Suprapubic skin (tissue), 4 donors: ENCODE measurements around the gene PGBD5. TPM values are rescaled to one million over a fixed set of nuclear protein-coding genes. Genes with fewer than 3 reads are reported as not detected.

Source experiments
- DNase-seq, 2 donors: peaks; one replicate each; pipeline ENCODE4 v3.0.0-alpha.2; 2019; ENCODE audit warnings: low spot score in 2 of 2
- H3K27ac ChIP-seq: fragments of 200-600 bp; sonication (generic); one replicate; pipeline ENCODE4 v1.5.1; 2019
- H3K27me3 ChIP-seq: fragments of 200-600 bp; sonication (generic); one replicate; pipeline ENCODE4 v1.5.1; 2019
- H3K36me3 ChIP-seq: fragments of 200-600 bp; sonication (generic); one replicate; pipeline ENCODE4 v1.5.1; 2019
- H3K4me1 ChIP-seq: fragments of 200-600 bp; sonication (generic); one replicate; pipeline ENCODE4 v1.5.1; 2019
- H3K4me3 ChIP-seq: fragments of 200-600 bp; sonication (generic); one replicate; pipeline ENCODE4 v1.5.1; 2019; ENCODE audit warnings: mild to moderate bottlenecking
- H3K9me3 ChIP-seq: fragments of 200-600 bp; sonication (generic); one replicate; pipeline ENCODE4 v1.5.1; 2019
- CTCF ChIP-seq, 2 donors: fragments of 200-600 bp in 1 of 2; fragments of 450-650 bp in 1 of 2; sonication (generic) in 1 of 2; IDR thresholded peaks; one replicate each; pipeline ENCODE4 v1.5.1; 2016 to 2019; ENCODE audit warnings: antibody characterized with exemption in 2 of 2, mild to moderate bottlenecking in 1 of 2, moderate library complexity in 1 of 2
- EP300 ChIP-seq: sonication (generic); formaldehyde crosslinking; IDR thresholded peaks from one replicate; pipeline ENCODE4 v1.6.1; 2017; ENCODE audit warnings: antibody characterized with exemption
- POLR2A ChIP-seq, 2 donors: fragments of 450-650 bp; IDR thresholded peaks; one replicate each; pipeline ENCODE4 v1.6.1; 2017; ENCODE audit warnings: antibody characterized with exemption in 2 of 2, mild to moderate bottlenecking in 2 of 2, moderate library complexity in 2 of 2
- POLR2AphosphoS5 ChIP-seq, 3 donors: sonication (generic); formaldehyde crosslinking; IDR thresholded peaks; one replicate each; pipeline ENCODE4 v1.6.1; 2017; ENCODE audit warnings: antibody characterized with exemption in 3 of 3
- WGBS: methylation state at CpG from one replicate; pipeline ENCODE4 v1.1.5; 2018; 5-methylcytosine and 5-hydroxymethylcytosine counted together
- total RNA-seq, 4 donors: library from RNA; depleted of rRNA; stranded (reverse); fragments of >200 nt; gene quantifications; one replicate each; pipeline ENCODE4 v1.1.0, GENCODE V29; 2016

Gene PGBD5
- total RNA-seq, 4 donors from 2014 or later: 0.16 to 1.4 (median 0.51) TPM

GRCh38 chr1:230381585-230381984, 44.5 kb downstream of the PGBD5 start:
- Histone ChIP-seq H3K36me3 (no peaks in the 10 kb centered on the region), H3K4me1 (no peaks in the 10 kb centered on the region), H3K9me3 (no peaks in the 10 kb centered on the region), H3K27me3 (no peaks in the 10 kb centered on the region), H3K4me3 (no peak overlapping the region), H3K27ac (no peak overlapping the region)
- no peak for TF ChIP-seq CTCF (IDR thresholded peaks at IDR 0.05)
- TF ChIP-seq EP300: no peak
- TF ChIP-seq POLR2A (IDR thresholded peaks at IDR 0.05): no peak
- no peak for TF ChIP-seq POLR2AphosphoS5 (IDR thresholded peaks at IDR 0.05)
- DNase-seq: no peak
- WGBS: 48% methylated on average over 6 of the region's 6 CpGs

- H3K4me3 ChIP-seq: no peak overlapping the region
- DNase-seq: no peak
Observed at GRCh38 chr1:230381049-230381467, 45.1 kb downstream of the PGBD5 start.

GRCh38 chr1:230379928-230380327, 46.2 kb downstream of the PGBD5 start:
- Histone ChIP-seq H3K4me3 (no peak overlapping the region), H3K4me1 (no peaks in the 10 kb centered on the region), H3K36me3 (no peaks in the 10 kb centered on the region), H3K27ac (no peak overlapping the region), H3K9me3 (no peaks in the 10 kb centered on the region), H3K27me3 (no peaks in the 10 kb centered on the region)
- WGBS: 80% methylated on average over 1 of the region's 1 CpG
- no peak for DNase-seq
- TF ChIP-seq CTCF (IDR thresholded peaks at IDR 0.05) (no peak), EP300 (no peak), POLR2A (IDR thresholded peaks at IDR 0.05) (no peak), POLR2AphosphoS5 (IDR thresholded peaks at IDR 0.05) (no peak)

More at GRCh38 chr1:230381049-230381467, 45.1 kb downstream of the PGBD5 start:
- H3K9me3 ChIP-seq: no peaks in the 10 kb centered on the region
- 100% methylated on average over 1 of the region's 5 CpGs for WGBS
- no peaks in the 10 kb centered on the region for H3K36me3 ChIP-seq
- TF ChIP-seq POLR2A (IDR thresholded peaks at IDR 0.05): no peak
- TF ChIP-seq EP300: no peak
- H3K27ac ChIP-seq: no peak overlapping the region
- no peaks in the 10 kb centered on the region for H3K27me3 ChIP-seq
- H3K4me1 ChIP-seq: no peaks in the 10 kb centered on the region

- Histone ChIP-seq H3K9me3 (no peaks in the 10 kb centered on the region), H3K4me1 (no peaks in the 10 kb centered on the region), H3K36me3 (no peaks in the 10 kb centered on the region), H3K4me3 (no peak overlapping the region), H3K27ac (no peak overlapping the region), H3K27me3 (no peaks in the 10 kb centered on the region)
- DNase-seq: no peak
- TF ChIP-seq CTCF (IDR thresholded peaks at IDR 0.05) (no peak), EP300 (no peak), POLR2AphosphoS5 (IDR thresholded peaks at IDR 0.05) (no peak), POLR2A (IDR thresholded peaks at IDR 0.05) (no peak)
- WGBS: 99% methylated on average over 3 of the region's 3 CpGs
Observed at GRCh38 chr1:230379462-230379861, 46.7 kb downstream of the PGBD5 start.

GRCh38 chr1:230377851-230378250, 48.3 kb downstream of the PGBD5 start:
- no peaks in the 10 kb centered on the region for H3K9me3 ChIP-seq
- H3K27me3 ChIP-seq: no peaks in the 10 kb centered on the region
- DNase-seq: no peak
- WGBS: 87% methylated on average over 2 of the region's 2 CpGs
- H3K27ac ChIP-seq: no peak overlapping the region
- TF ChIP-seq POLR2A (IDR thresholded peaks at IDR 0.05) (no peak), POLR2AphosphoS5 (IDR thresholded peaks at IDR 0.05) (no peak)
- no peaks in the 10 kb centered on the region for H3K36me3 ChIP-seq
- H3K4me1 ChIP-seq: no peaks in the 10 kb centered on the region
- no peak overlapping the region for H3K4me3 ChIP-seq

GRCh38 chr1:230377324-230377723, 48.8 kb downstream of the PGBD5 start:
- no peaks in the 10 kb centered on the region for H3K9me3 ChIP-seq
- no peak for DNase-seq
- H3K27me3 ChIP-seq: no peaks in the 10 kb centered on the region
- H3K4me3 ChIP-seq: no peak overlapping the region
- H3K36me3 ChIP-seq: no peaks in the 10 kb centered on the region
- no peaks in the 10 kb centered on the region for H3K4me1 ChIP-seq
- TF ChIP-seq EP300 (no peak), CTCF (IDR thresholded peaks at IDR 0.05) (no peak), POLR2AphosphoS5 (IDR thresholded peaks at IDR 0.05) (no peak), POLR2A (IDR thresholded peaks at IDR 0.05) (no peak)
- no peak overlapping the region for H3K27ac ChIP-seq
- 93% methylated on average over 8 of the region's 8 CpGs for WGBS
